HG02798 (cell line): ENCODE measurements around the gene GPATCH2L.

ENCODE experiments used
- ATAC-seq: cut with Tn5 transposase; IDR thresholded peaks from one replicate; pipeline ENCODE4 v1.9.1; 2021; ENCODE audit warnings: mild to moderate bottlenecking; ENCODE audit not compliant: unreplicated experiment, poor library complexity

The GPATCH2L gene

DNA sequence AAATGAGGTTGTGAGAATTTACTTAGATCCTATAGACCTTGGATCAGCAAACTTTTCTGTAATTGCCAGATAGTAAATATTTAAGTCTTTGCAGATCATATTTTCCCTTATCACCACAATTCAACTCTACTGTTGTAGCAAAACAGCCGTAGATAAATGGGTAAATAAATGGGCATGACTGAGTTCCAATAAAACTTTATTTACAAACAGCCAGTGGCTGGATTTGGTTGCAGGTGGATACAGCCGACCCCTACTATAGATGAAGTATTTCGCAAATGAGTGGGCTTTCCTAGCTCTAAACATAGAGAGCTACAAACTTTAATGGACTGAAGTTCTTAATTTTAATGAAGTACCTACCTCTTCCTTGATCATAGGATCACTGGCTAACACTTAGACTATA, 100.7 kb downstream of the GPATCH2L start:
- no peak for ATAC-seq

DNA sequence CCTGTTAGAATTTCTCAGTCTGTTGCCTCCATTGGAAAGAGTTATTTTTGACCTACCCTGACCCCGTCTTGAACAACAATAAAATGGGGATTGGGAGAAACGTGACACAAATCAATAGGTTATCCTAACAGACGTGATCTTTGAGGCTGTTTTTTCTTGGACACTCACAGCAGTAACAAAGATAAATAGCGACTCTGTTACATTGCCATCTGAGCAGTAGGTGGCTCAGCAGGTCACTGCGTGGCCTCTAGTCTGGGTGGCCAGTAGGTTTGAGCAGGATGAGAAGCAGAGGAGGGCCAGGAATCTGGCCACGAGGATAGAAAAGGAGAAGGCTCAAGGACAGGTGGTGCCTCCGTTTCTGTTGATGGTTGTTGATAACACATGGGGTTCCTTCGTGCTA, 101.4 kb downstream of the GPATCH2L start:
- no peak for ATAC-seq

DNA sequence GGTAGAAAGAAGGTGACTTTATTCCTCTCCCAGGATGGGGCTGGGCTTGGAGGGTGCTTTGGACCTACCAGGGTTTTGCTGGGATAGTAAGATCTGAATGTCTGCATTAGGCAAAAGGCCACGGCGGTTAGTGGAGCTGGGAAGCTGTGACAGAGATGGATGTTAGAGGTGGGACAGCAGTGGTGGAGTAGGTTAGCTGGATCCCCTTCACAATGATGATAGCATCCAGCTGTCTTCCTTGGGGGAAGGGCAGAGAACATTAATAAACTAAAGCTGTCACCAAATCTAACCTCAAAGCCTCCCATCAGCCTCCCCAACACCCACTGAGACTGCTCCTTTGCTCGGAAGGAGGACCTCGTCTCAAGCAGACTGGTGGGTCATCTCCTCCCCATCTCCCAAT, 104.8 kb downstream of the GPATCH2L start:
- ATAC-seq: no peak

DNA sequence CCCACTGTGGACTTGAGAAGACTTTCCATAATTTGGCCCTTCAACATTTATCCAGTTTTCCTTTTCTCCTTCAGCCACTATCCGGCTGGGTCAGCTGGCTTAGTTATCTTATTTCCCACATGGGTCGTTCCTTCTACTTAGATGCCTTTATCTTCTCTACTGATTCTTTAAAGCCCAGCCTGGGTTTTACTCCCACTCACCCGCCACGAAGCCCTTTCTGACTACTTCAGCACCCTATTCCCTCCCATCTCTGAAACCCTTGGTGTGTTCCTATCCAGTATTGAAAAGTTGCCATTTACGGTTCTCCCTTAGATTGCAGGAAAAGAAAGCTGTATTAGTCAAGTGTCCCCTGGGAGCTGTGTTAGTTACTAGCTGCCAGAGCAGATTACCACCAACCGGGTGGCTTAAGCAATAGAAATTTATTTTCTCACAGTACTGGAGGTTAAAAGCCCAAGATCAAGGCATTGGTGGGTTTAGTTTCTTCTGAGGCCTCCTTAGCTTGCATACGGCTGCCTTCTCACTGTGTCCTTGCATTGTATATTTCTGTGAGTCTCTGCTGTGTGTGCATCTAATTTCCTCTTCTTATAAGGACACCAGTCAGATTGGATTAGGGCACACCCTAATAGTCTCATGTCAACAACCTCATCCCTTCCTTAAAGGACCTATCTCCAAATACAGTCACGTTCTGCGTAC, 105.5 kb downstream of the GPATCH2L start:
- ATAC-seq: no peak

DNA sequence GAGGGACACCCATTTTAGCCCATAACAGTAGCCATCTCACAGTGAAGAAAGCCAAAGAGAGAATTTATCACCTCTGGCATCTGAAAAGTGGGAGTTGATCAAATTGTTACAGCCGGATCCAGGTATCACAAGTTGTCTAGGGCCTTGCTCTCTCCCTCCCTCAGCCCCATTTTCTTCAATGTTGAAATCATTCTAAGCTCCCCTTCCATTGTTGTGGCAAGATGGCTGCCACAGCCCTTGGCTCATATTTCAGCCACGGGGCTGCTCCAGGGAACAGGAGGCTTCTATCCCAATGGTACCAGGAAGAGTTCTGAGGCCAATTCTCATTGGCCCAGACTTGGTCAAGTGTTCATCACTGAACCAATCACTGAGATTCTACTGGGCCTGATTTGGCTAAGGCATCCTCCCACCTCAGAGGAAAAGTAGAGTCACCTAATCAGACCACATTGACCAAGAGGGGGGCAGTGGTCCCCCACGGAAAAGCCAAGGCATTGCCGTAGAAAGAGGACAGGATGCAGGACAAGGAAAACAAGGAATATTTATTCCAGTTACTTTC, 106.2 kb downstream of the GPATCH2L start:
- no peak for ATAC-seq

DNA sequence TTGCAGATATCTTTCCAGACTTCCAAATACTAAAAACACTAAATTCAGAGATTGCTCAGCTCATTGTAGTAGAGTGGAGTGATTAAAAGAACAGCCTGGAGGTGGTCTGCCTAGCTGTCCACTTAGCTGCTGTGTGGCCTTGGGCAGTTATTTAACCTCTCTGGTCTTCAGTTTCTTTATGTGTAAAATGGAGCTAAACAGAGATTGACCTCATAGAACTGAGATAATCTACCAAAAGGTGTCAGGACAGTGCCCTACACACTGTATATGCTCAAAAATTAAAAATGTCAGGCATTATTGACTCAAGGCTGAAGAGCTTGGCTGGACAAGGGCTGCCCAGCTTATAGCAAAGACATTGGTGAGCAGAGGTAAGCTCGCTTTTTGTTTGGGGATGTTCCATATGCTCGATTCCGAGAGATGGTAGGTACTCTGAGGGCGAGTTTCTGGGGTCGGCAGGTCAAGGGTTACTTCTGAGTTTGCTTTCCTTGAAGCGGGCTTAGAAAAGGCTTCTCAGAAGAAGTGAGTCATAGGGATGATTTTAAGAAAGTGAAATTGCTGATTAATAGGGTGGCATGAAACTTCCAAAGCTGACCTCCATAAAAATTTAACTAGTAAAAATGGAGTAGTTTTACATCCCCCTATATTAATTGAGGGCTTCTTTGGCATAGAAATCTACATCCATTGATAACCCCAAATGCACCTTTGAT, 107.5 kb downstream of the GPATCH2L start:
- no peak for ATAC-seq

DNA sequence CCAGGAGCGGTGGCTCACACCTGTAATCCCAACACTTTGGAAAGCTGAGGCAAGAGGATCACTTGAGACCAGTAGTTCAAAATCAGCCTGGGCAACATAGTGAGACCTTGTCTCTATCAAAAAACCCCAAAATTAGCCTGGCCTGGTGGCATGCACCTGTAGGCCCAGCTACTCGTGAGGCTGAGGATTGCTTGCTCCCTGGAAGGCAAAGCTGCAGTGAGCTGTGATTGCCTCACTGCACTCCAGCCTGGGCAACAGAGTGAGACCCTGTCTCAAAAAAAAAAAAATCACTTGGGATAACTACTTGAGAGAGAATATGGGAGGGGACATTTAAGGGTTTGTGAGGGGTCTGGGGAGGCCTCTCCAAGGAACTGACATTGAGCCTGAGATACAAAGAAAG, 109.0 kb downstream of the GPATCH2L start:
- ATAC-seq: no peak

DNA sequence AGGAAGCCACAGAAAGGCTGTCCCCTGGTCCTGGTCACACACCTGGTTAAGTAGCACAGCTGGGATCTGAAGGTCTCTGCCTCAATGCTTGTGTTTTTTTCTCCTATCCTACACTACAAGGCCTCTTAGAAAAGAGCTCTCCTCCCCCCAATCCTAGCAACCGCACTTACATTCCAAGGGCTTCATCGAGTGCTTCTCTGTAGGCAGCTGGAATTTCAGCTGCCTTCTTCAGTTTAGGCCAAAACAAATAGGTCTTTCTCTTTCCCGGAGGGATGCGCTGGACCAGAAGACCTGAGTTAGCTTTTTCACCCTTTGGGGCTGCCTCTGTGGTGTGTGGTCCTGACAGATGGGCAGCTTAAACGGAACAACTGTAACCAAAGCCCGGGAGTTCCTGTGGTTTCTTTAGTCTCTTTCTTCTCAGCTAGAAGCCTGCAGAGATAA, 109.7 kb downstream of the GPATCH2L start:
- no peak for ATAC-seq

DNA sequence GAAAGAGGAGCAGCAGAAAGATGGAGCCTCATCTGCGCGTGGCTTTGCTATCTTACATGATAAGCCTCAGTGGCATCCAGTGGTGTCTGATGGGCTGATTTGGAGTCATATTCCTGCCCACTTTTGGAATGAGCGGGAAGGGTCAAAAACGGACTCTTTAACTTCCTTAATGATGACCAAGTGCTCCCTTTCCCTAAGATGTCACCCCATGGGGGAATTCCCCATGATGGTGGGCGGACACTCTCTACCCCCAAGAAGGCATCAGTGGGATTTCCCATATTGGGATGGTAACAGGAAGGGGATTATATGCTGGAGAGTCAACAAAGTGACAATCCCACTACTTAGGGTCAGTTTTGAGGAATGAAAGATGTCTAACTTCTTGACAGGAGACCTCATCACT, 110.9 kb downstream of the GPATCH2L start:
- no peak for ATAC-seq
